H9 (cell line): ENCODE measurements around the gene NRDE2. TPM values are rescaled to one million over a fixed set of nuclear protein-coding genes. Genes with fewer than 3 reads are reported as not detected.

Source experiments
- DNase-seq: peaks from one replicate; pipeline ENCODE4 v3.0.0-alpha.2; 2017
- H2AFZ ChIP-seq: one replicate; pipeline ENCODE4 v1.6.1; 2013; ENCODE audit warnings: mild to moderate bottlenecking, low read length, control low read depth, moderate library complexity
- H2AK5ac ChIP-seq: 2 replicates; pipeline ENCODE4 v1.6.1; 2013; ENCODE audit warnings: low read length, control low read depth, mixed read lengths; ENCODE audit not compliant: insufficient read length
- H2BK120ac ChIP-seq: one replicate; pipeline ENCODE4 v1.6.1; 2013; ENCODE audit warnings: low read depth, mild to moderate bottlenecking, low read length, control low read depth, inconsistent platforms; ENCODE audit not compliant: poor library complexity, severe bottlenecking
- H2BK12ac ChIP-seq: 2 replicates; pipeline ENCODE4 v1.6.1; 2013; ENCODE audit warnings: low read length, control low read depth, mixed read lengths, low read depth; ENCODE audit not compliant: insufficient read length
- H2BK15ac ChIP-seq: 2 replicates; pipeline ENCODE4 v1.6.1; 2013; ENCODE audit warnings: low read depth, low read length, control low read depth
- H2BK20ac ChIP-seq: one replicate; pipeline ENCODE4 v1.6.1; 2013; ENCODE audit warnings: low read depth, mild to moderate bottlenecking, low read length, control low read depth, inconsistent platforms; ENCODE audit not compliant: poor library complexity, severe bottlenecking
- H2BK5ac ChIP-seq: 2 replicates; pipeline ENCODE4 v1.6.1; 2013; ENCODE audit warnings: low read length, control low read depth, mixed read lengths; ENCODE audit not compliant: insufficient read length
- H3K14ac ChIP-seq: 2 replicates; pipeline ENCODE4 v1.6.1; 2013; ENCODE audit warnings: low read length, control low read depth; ENCODE audit not compliant: insufficient read depth
- H3K18ac ChIP-seq: 2 replicates; pipeline ENCODE4 v1.6.1; 2013; ENCODE audit warnings: low read depth, mild to moderate bottlenecking, mixed read lengths, low read length, control low read depth; ENCODE audit not compliant: insufficient read length
- H3K23ac ChIP-seq: 2 replicates; pipeline ENCODE4 v1.6.1; 2013; ENCODE audit warnings: low read length, control low read depth, mixed read lengths, low read depth; ENCODE audit not compliant: insufficient read length
- H3K23me2 ChIP-seq: 2 replicates; pipeline ENCODE4 v1.6.1; 2013; ENCODE audit warnings: low read depth, mild to moderate bottlenecking, mixed read lengths, low read length, control low read depth; ENCODE audit not compliant: insufficient read length, poor library complexity, severe bottlenecking
- H3K27ac ChIP-seq: 2 replicates; pipeline ENCODE4 v1.5.1; 2013; ENCODE audit warnings: low read length, control low read depth, mixed read lengths, low read depth; ENCODE audit not compliant: insufficient read length
- H3K27me3 ChIP-seq: 2 replicates; pipeline ENCODE4 v1.6.1; 2013; ENCODE audit warnings: low read length, control low read depth, inconsistent platforms; ENCODE audit not compliant: insufficient read depth
- H3K4ac ChIP-seq: 2 replicates; pipeline ENCODE4 v1.6.1; 2013; ENCODE audit warnings: low read depth, mild to moderate bottlenecking, control low read depth, inconsistent platforms, low read length, moderate library complexity
- H3K4me1 ChIP-seq: 2 replicates; pipeline ENCODE4 v1.6.1; 2013; ENCODE audit warnings: low read length, control low read depth, inconsistent platforms; ENCODE audit not compliant: insufficient read depth
- H3K4me2 ChIP-seq: 2 replicates; pipeline ENCODE4 v1.6.1; 2013; ENCODE audit warnings: low read length, control low read depth, mixed read lengths; ENCODE audit not compliant: insufficient read length, insufficient read depth
- H3K56ac ChIP-seq: 2 replicates; pipeline ENCODE4 v1.6.1; 2013; ENCODE audit warnings: low read depth, mild to moderate bottlenecking, mixed read lengths, low read length, control low read depth; ENCODE audit not compliant: insufficient read length
- H3K79me1 ChIP-seq: 2 replicates; pipeline ENCODE4 v1.6.1; 2013; ENCODE audit warnings: low read depth, mild to moderate bottlenecking, moderate library complexity, low read length, control low read depth, inconsistent platforms; ENCODE audit not compliant: insufficient read depth, poor library complexity, severe bottlenecking
- H3K79me2 ChIP-seq: 2 replicates; pipeline ENCODE4 v1.6.1; 2013; ENCODE audit warnings: low read length, control low read depth, inconsistent platforms; ENCODE audit not compliant: insufficient read depth
- H3K9ac ChIP-seq: 2 replicates; pipeline ENCODE4 v1.6.1; 2013; ENCODE audit warnings: low read length, control low read depth, mixed read lengths; ENCODE audit not compliant: insufficient read length; ENCODE audit errors: extremely low read depth
- H3K9me3 ChIP-seq: one replicate; pipeline ENCODE4 v1.6.1; 2013; ENCODE audit warnings: low read depth, low read length, inconsistent platforms; ENCODE audit not compliant: control insufficient read depth
- H3T11ph ChIP-seq: one replicate; pipeline ENCODE4 v1.6.1; 2013; ENCODE audit warnings: mild to moderate bottlenecking, low read length, control low read depth, inconsistent platforms
- H4K20me1 ChIP-seq: one replicate; pipeline ENCODE4 v1.6.1; 2013; ENCODE audit not compliant: control insufficient read depth, insufficient read length, insufficient read depth
- H4K5ac ChIP-seq: 2 replicates; pipeline ENCODE4 v1.6.1; 2013; ENCODE audit warnings: low read depth, mild to moderate bottlenecking, mixed read lengths, low read length, control low read depth; ENCODE audit not compliant: insufficient read length
- H4K8ac ChIP-seq: replicated peaks from 2 replicates; pipeline ENCODE4 v1.6.1; 2013; ENCODE audit warnings: low read length, control low read depth, mixed read lengths, low read depth; ENCODE audit not compliant: insufficient read length
- H4K91ac ChIP-seq: 2 replicates; pipeline ENCODE4 v1.6.1; 2013; ENCODE audit warnings: low read depth, mild to moderate bottlenecking, moderate library complexity, mixed read lengths, low read length, control low read depth; ENCODE audit not compliant: insufficient read length
- H3K27ac Mint-ChIP-seq, 3 experiments: 2 replicates in 2 of 3; 3 replicates in 1 of 3; pipeline ENCODE4 v1.8.0; 2020 to 2021; ENCODE audit warnings: mixed read lengths in 3 of 3, mild to moderate bottlenecking in 1 of 3, moderate library complexity in 1 of 3
- H3K27me3 Mint-ChIP-seq: 2 replicates; pipeline ENCODE4 v1.8.0; 2021; ENCODE audit warnings: low read depth, mild to moderate bottlenecking, moderate library complexity, mixed read lengths
- H3K36me3 Mint-ChIP-seq, 3 experiments: 2 replicates in 2 of 3; 3 replicates in 1 of 3; pipeline ENCODE4 v1.8.0; 2020 to 2021; ENCODE audit warnings: low read depth in 3 of 3, mixed read lengths in 3 of 3; ENCODE audit not compliant: insufficient read depth in 1 of 3
- H3K4me1 Mint-ChIP-seq, 2 experiments: 2 replicates each; pipeline ENCODE4 v1.8.0; 2020; ENCODE audit warnings: mixed read lengths in 2 of 2
- H3K4me3 Mint-ChIP-seq, 2 experiments: 2 replicates in 1 of 2; 3 replicates in 1 of 2; pipeline ENCODE4 v1.8.0; 2020 to 2021; ENCODE audit warnings: mild to moderate bottlenecking in 2 of 2, mixed read lengths in 2 of 2, moderate library complexity in 1 of 2
- H3K9me3 Mint-ChIP-seq, 2 experiments: 2 replicates in 1 of 2; 3 replicates in 1 of 2; pipeline ENCODE4 v1.8.0; 2020; ENCODE audit warnings: mild to moderate bottlenecking in 2 of 2, mixed read lengths in 2 of 2, moderate library complexity in 1 of 2
- CTCF ChIP-seq: fragments of 200-600 bp; sonication (generic); conservative IDR thresholded peaks from 3 replicates; pipeline ENCODE4 v1.8.0; 2021; ENCODE audit warnings: antibody characterized with exemption, mild to moderate bottlenecking
- WGBS: extraction: QIAGEN DNeasy Blood & Tissue Kit; methylation state at CpG from one replicate; pipeline ENCODE4 v1.1.7; 2013; ENCODE audit warnings: missing lambda C conversion rate, low lambda C conversion rate, mixed read lengths; ENCODE audit not compliant: insufficient read length; ENCODE audit errors: extremely low coverage; 5-methylcytosine and 5-hydroxymethylcytosine counted together
- total RNA-seq: library from RNA; stranded (reverse); gene quantifications from 2 replicates; pipeline ENCODE4 v1.2.1, GENCODE V29; 2021

The NRDE2 gene
- total RNA-seq, 1 experiment from 2014 or later = 21.2 TPM

GRCh38 chr14:90275820-90276219 is 55.9 kb downstream of the NRDE2 start:
- peak overlapping the region; percentile 49 to 85 (median 77); a peak in 3 of 7 replicates for H3K27ac Mint-ChIP-seq
- no peak overlapping the region for H2BK5ac ChIP-seq
- no peak overlapping the region for H4K5ac ChIP-seq
- no peak overlapping the region for H3K27ac ChIP-seq
- no peak overlapping the region; a peak in 1 of 5 replicates for H3K4me3 Mint-ChIP-seq
- H3K23ac ChIP-seq = no peak overlapping the region
- H3K79me1 ChIP-seq = no peaks in the 10 kb centered on the region
- H3T11ph ChIP-seq = no peak overlapping the region
- no peaks in the 10 kb centered on the region for H3K27me3 ChIP-seq
- H4K8ac ChIP-seq = no peak overlapping the region
- no peak overlapping the region for H3K14ac ChIP-seq
- no peak overlapping the region for H4K91ac ChIP-seq
- H3K18ac ChIP-seq = no peak overlapping the region
- H3K23me2 ChIP-seq = no peaks in the 10 kb centered on the region
- no CpG with 5 or more reads among the region's 8 CpGs for WGBS
- no peaks in the 10 kb centered on the region for H3K9me3 Mint-ChIP-seq
- no peak overlapping the region for H2BK12ac ChIP-seq
- no peak for TF ChIP-seq CTCF
- no peaks in the 10 kb centered on the region for H3K4me1 ChIP-seq
- no peaks in the 10 kb centered on the region for H3K9me3 ChIP-seq
- no peak overlapping the region for H2BK15ac ChIP-seq
- no peak for DNase-seq
- no peak overlapping the region for H2BK120ac ChIP-seq
- H2AFZ ChIP-seq = no peak overlapping the region
- no peak overlapping the region for H3K4me2 ChIP-seq
- H4K20me1 ChIP-seq = no peaks in the 10 kb centered on the region
- no peak overlapping the region for H3K4ac ChIP-seq
- no peaks in the 10 kb centered on the region for H3K4me1 Mint-ChIP-seq
- no peak overlapping the region for H2AK5ac ChIP-seq
- H3K36me3 Mint-ChIP-seq = peaks cover 3 to 60% (median 38%) of the 10 kb centered on the region in 3 experiments; a peak in 6 of 7 replicates
- no peak overlapping the region for H3K9ac ChIP-seq
- H3K79me2 ChIP-seq = no peaks in the 10 kb centered on the region
- no peak overlapping the region for H2BK20ac ChIP-seq
- no peak overlapping the region for H3K56ac ChIP-seq
- no peaks in the 10 kb centered on the region for H3K27me3 Mint-ChIP-seq
